ENCODE results near the gene KCNK3.

GRCh38 chr2:26743852-26744251 lies 51.3 kb downstream of the KCNK3 start:
- TF ChIP-seq CTCF (conservative IDR thresholded peaks at IDR 0.05 in 1 of 2, IDR thresholded peaks at IDR 0.05 in 1 of 2; ENCODE audit: low read depth in 1 of 2, low read length in 2 of 2) (no peak), EZH2 (IDR thresholded peaks at IDR 0.05; ENCODE audit: low read length, missing control alignments) (no peak)
